ENCODE results near the gene NEDD4L. TPM values are rescaled to one million over a fixed set of nuclear protein-coding genes. Genes with fewer than 3 reads are reported as not detected.

Gene NEDD4L
- total RNA-seq, 1 donor from 2014 or later, result 9.7 TPM

DNA sequence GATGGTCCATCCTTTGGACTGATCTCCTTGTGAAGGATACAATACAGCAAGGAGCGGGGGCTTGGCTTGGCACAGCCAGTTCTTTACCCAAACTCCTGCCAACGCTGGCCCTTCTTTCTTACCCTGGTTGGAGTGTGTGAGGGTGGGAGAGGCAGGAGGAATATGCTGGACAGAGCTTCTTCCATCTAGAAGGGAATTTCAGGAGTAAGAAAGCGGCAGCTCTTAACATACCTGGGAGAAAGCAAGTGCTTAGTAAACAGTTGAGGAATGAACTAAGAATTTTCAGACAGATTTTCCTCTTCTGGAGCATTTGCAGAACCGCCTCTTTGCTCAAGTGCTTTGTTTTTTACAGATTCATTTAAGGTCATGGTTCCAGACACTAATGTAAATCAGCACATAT, 72.8 kb downstream of the NEDD4L start:
- no peak for DNase-seq (ENCODE audit: low read depth in 2 of 2)

GRCh38 chr18:58117786-58118403, 73.9 kb downstream of the NEDD4L start:
- DNase-seq (ENCODE audit: low read depth in 2 of 2), result peak; percentile 38 to 76

- no peak for DNase-seq (ENCODE audit: low read depth in 2 of 2)
These were observed 74.5 kb downstream of the NEDD4L start for GRCh38 chr18:58118536-58118935.

GRCh38 chr18:58119819-58120218, 75.8 kb downstream of the NEDD4L start:
- DNase-seq (ENCODE audit: low read depth in 2 of 2), result no peak

DNA sequence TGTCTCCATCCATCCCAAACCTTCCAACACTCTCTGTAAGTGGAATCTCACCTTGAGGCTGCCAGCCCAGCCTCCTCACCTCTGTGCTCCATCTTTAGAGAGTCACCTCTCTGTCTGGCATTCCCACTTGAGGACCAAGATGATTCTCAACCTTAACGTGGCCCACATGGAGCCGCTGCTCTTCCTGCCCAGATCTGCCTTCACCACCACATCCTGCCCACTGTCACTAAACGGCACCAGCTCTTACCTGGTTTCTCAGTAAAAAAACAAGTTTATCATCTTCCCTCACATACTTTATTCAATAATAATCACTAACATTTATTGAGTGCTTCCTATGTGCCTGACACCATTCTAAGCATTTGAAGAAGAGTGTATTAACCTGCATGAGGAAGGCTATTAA, 80.4 kb downstream of the NEDD4L start:
- no peak for DNase-seq (ENCODE audit: low read depth in 2 of 2)

DNA sequence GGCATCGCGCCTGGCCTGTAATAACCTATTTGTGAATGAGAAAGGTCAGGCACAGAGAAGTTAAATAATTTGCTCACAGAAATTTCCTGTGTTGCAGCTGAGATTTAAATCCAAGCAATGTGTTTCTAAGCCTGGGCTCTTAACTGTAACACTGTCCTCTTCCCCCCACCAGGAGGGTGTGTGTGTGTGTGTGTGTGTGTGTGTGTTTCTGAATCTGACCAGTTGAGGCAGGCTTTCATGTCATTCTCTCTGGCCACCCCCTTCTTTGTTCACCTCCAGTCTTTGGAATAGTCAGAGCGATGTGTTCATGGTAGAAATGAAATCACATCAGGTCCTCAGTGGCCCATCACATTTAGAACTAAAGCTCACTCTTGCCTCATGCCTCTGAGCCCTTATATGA, 81.2 kb downstream of the NEDD4L start:
- DNase-seq (ENCODE audit: low read depth in 2 of 2), result peak in 1 of 2 donors; percentile 11

DNA sequence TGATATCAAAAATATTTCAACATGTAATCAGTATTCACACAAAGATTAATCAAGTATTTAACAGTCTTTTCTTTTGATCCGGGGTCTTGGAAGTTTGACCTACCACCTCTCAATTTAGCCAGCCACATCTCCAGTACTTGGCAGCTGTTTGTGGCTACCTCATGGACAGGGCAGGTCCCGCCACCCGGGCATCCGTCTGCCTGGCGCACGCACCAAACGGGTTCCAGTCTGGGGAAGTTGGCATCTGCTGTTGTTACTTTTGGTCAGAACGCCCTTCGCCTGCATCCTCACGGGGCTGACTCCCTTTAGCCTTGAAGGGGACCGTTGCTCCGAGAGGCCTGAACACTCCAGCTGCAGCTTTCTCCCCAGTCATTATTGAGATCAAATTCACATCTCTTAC, 81.7 kb downstream of the NEDD4L start:
- DNase-seq (ENCODE audit: low read depth in 2 of 2), result no peak

DNA sequence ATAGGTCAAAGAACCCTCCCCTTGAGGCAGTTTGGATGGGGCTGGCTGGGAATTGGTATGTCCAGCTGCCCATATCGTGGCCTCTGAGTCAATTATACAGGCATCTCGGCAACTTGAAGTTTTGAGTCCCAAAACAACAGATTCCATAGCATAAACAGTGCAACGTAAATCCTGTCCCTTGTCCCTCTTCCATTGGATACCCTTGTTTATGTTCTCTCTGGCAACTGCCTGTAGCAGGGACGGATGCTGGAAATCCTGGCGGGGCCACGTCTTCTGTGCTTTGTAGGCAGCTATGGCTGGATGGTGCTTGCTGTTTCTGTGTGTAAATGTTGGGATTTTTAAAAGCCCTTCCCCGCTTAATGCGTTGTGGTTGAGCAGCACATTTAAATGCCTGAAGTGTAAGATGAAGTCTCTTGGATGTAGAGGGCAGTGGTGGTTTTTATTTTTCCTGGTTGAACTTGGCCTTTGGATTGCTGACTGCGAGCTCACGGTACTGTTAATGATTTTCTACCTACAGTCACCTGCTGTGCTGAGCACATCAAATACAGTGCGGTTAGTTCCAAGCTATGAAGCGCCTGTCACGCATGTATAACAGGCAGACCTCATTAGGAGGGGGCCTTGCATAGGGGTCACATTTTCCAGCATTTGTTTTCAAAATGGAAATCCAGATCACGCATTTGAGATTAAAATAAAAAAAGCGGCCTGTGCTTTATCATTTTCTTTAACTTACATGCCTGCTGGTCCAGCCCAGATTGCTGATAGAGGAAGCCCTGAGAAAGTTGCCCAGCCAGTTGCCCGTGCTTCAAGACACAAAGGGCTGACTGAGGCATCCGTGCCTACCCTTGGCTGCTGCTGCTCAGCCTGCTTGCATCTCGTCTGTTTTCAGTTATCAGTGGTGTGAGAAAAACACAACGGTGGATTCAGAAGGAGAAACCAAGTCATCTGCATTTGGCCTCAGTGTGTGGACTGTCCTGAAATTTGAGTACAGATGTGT, 84.7 kb downstream of the NEDD4L start:
- no peak for DNase-seq (ENCODE audit: low read depth in 2 of 2)

DNA sequence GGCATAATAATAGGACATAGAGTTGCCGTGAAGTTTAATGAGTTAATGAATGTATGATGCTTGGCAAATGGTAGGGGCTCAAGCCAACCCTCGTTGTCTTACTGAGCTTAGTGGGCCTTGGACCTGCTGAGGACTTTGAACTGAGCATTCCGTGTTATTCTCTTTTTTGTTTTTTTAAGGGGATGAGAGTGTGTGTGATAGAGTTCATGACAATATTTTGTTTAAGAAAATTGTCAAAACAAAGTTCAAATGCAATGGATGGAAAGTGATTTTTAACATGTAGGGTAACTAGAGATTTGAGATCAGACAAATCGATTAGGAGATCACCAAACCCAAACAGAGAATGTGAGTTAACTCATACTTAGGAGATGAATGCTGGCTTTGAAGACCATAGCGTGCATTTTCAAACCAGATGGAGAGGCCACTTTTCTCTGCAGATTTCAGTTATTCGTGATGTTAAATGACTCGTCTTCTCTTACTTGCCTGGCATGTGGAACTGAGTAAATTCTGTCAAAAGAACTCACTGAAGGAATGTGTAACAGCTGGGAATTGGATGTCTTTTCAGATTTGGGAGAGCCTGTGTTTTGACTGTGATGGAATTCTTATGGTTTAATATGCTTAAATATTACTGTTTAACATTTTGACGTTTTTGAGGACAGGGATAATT, 88.7 kb downstream of the NEDD4L start:
- DNase-seq (ENCODE audit: low read depth in 2 of 2), result no peak

- no peak for DNase-seq (ENCODE audit: low read depth in 2 of 2)
These were observed 91.2 kb downstream of the NEDD4L start for GRCh38 chr18:58135183-58135641.

GRCh38 chr18:58135701-58136331, 91.8 kb downstream of the NEDD4L start:
- peak; percentile 70 to 71 for DNase-seq (ENCODE audit: low read depth in 2 of 2)

GRCh38 chr18:58136879-58137278, 92.9 kb downstream of the NEDD4L start:
- DNase-seq (ENCODE audit: low read depth in 2 of 2), result no peak

- no peak for DNase-seq (ENCODE audit: low read depth in 2 of 2)
These were observed 95.7 kb downstream of the NEDD4L start for GRCh38 chr18:58139459-58140386.

DNA sequence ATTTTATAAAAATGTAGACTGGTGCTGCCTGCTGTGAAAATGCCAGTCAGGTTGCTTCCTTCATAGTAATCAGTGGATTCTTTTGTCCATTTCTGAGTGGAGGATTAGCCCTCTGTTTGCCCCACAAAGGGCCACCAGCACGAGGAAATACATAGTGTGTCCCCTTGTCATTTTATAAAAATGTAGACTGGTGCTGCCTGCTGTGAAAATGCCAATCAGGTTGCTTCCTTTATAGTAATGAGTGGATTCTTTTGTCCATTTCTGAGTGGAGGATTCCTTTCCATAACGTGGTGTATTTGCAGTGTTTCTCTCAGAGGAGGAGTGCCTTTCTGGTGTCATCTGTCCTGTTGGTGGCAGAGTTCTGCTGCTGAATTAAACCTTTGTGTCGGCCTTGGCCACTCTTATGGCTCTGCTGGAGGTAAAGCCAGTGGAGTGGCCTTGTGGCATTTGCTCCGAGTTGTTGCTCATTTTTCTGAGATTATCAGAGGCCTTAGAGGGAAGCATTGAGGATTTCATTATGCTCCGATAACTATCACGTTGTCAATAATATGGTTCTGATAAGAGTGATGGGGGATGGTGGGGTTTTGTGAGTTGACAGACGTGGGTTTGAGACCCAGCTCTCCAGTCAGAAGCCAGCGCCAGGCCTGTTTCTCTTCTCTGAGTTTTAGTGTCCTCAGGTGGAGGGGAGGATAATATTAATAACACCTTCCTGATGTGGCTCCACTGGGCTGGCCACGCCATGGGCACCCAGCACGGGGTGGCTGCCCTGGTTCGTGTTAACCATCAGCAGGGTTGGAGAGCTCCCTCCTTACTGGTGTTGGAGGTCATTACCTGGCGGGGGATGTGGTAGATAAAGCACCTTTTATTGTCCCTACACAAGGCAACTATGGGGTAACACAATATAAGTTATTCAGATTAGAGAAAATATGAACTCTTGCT, 96.6 kb downstream of the NEDD4L start:
- DNase-seq (ENCODE audit: low read depth in 2 of 2), result peak in 1 of 2 donors; percentile 22

DNA sequence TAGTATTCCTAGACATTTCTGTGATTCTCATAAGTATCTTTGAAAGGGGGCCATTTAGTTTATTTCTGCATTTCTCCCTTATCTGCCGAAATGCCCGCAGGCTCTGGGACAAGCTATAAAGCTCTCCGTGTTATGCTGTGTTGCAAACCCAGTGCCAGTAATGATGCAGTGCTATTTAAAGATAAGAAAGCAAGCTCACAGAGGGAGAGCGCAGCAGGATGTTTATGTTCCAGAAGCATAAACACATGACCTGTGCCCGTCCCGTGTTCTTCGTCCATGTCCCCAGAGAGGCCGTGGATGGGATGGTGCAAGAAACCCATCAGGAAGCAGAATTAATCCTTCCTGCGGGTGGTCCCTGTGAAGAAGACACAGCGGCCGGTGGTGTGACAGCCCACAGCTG, 99.4 kb downstream of the NEDD4L start:
- DNase-seq (ENCODE audit: low read depth in 2 of 2), result no peak

GRCh38 chr18:58144106-58144505, 100.1 kb downstream of the NEDD4L start:
- no peak for DNase-seq (ENCODE audit: low read depth in 2 of 2)

DNA sequence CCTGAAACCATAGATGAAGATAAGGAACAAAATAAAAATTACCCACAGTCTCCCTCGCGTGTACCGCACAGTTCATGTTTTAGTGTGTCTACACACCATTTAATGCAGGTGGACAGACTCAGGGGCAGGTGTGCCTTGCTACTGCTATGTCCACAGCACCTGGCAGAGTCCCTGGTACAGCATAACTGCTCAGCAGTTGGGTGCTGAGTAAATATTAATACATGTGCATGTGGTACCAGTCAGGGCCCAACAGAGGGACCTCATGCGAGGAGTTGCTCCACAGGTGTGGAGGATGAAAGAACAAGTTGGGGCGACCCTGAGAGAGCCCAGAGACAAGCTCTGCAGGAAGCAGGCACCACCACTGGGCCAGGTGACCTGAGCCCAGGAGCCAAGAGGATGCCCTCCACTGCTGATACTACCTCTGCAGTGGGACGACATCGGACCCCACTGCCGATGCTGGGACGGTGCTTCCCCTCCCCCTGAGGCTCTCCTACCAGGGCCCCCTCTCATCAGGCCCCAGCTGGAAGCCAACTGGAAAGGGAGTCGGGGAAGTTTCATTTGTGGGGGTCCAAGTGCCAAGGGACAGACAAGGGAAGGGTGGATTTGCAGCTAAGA, 100.8 kb downstream of the NEDD4L start:
- no peak for DNase-seq (ENCODE audit: low read depth in 2 of 2)

DNA sequence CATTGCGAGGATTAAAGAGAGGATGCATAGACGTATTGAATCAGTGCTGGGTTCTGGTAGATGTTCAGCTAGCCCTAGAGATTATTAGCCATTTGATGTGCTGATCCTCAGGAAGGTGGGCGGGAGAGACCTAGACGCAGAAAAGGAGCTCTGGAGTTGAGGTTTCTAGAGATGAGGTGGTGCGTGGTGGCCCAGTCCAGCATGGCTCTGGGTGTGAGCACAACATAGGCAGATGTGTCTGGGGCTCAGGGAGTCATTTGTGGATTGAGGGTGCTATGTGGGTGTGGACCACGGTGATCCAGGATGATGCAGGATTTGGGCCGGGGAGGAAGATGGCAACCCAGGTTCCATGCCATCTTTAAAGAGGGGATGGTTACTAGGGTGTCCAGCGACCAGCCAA, 102.1 kb downstream of the NEDD4L start:
- no peak for DNase-seq (ENCODE audit: low read depth in 2 of 2)

DNA sequence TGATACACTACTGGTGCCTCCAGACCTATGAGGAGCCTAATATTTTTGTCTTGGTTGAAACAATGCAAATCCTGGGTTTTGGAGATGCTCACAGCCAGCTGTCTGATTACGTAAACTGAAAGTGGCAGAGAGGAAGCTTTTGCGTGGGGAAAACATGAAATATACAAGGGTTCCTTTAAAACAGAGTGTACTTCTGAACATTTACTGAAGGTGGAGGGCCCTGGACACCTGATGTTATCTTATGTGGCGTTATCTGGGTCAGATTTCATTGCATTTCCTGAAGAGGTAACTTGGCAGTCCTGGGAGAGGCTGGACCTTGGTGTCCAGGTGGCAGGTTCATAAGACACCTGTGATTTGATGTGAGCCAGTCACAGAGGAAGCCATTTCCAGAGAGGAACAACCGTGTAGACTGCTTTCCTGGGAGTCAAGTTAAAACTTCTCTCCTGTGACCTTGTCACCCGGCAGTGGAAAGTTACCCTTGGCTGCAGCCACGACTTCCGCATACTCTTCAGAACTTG, 105.0 kb downstream of the NEDD4L start:
- DNase-seq (ENCODE audit: low read depth in 2 of 2), result no peak
